HG02970 (cell line): ENCODE measurements around the gene ASCC1.
A peak's percentile ranks its signal among the peaks of the same experiment; 100 is the strongest.

ENCODE experiments used
- ATAC-seq: cut with Tn5 transposase; IDR thresholded peaks from one replicate; pipeline ENCODE4 v1.9.1; 2021; ENCODE audit warnings: mild to moderate bottlenecking, moderate library complexity, moderate number of reproducible peaks; ENCODE audit not compliant: unreplicated experiment, low FRiP score

The ASCC1 gene

DNA sequence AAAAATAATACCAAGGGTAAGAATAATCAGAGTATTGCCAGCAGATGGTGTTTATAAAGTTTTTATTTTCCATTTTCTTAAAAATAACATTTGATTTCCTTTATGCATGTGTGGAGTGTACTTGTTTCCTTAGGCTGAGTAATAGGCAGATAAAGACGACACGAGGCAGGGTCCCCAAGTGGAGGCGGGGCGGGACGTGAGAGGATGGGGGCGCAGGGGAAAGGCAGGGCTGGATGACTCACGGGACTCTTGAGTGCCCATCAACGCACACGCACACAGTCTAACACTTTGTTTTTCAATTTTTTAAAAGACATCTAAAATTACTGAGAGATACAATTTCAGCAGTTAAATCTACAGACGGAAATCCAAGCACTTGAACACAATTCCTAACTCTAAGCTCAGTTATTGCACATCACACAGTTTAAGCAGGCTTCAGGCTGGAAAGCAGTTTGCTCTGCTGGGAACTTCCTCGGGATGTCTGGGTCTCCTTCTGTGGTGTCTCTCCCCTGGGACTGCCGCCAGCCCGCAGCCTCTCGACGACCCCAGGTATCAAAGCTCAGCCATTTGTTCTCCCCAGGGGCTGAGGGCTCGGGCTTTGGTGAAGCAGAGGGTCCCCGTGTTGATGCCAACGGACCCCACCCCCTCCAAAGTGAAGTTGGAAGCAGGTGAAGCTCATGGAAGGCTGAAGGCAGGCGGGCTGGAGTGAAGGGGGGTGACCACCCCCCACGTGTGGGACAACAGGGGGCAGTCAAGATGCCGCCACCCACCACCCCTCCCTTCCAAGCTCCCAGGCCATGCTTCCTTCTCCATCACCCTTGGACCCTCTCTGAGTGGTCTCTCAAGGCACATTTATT lies 156.9 kb downstream of the ASCC1 start:
- ATAC-seq, result no peak

DNA sequence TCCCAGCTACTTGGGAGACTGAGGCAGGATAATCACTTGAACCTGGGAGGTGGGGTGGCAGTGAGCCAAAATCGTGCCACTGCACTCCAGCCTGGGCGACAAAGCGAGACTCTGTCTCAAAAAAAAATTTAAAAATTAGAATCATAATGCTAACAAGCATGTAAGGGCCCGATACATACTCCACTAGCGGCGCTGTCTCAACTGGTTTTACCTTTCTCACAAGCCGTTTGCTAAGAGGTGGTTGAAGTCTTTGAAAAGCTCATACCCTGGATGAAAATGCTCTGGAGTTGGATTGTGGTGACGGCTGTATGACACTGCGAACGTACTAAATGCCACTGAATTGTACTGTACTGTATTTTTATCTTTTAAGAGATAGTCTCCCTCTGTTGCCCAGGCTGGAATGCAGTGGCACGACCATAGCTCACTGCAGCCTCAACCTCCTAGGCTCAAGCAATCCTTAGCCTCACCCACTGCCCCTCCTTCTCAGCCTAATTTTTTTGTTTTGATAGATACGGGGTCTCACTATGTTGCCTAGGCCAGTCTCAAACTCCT lies 157.7 kb downstream of the ASCC1 start:
- no peak for ATAC-seq

DNA sequence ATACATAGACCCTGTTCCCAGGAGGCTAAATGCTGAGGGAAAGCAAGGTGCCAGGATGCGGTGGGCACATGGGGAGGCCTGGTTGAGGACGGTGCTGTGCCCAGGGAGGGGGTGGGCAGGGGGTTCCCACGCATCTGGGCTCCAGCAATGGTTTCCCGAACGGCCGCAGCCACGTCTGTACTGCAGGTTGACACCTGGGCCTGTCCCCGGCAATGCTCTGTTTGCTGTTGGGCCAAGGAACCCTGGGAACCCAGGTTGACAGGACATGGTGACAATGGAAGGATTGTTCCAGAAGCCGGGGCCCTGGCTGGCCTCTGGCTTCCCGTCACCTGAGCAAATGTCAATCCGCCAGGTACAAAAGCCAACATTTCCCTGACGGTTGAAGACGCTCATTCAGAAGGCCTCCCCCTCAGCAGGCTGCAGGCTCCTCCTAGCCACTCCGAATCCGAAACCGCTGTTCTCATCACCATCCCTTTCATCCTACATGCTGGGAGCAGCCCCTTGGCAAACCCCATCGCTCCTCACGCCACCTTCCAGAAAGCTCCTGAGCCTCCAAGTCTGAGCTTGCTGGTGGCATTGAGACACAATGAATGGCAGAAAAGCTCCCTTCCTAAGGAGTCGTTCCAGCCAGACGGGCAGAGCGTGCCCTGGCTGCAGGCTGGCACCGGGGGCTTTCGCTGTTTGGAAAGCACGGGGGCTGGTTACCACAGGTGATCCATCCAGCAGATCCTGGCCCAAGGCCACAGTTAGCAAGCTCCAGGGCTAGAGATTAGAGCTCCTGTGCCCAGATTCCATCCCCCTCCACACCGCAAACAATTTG lies 158.9 kb downstream of the ASCC1 start:
- no peak for ATAC-seq

DNA sequence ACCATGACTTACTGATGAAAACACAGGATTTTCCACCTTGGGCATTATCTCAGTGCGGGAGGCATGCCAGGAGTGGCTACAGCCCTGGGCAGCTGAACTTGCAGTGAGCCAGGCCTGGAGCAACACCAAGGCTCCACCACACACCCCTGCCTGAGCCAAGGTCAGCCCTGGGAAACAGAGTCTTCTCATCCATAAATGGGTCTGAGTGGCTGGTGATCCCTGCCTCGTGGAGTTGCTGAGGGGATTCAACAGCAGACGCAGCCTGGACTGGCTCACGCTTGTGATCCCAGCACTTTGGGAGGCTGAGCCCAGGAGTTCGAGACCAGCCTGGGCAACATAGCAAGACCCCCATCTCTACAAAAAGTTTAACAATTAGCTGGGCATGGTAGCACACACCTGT lies 160.0 kb downstream of the ASCC1 start:
- ATAC-seq, result no peak

DNA sequence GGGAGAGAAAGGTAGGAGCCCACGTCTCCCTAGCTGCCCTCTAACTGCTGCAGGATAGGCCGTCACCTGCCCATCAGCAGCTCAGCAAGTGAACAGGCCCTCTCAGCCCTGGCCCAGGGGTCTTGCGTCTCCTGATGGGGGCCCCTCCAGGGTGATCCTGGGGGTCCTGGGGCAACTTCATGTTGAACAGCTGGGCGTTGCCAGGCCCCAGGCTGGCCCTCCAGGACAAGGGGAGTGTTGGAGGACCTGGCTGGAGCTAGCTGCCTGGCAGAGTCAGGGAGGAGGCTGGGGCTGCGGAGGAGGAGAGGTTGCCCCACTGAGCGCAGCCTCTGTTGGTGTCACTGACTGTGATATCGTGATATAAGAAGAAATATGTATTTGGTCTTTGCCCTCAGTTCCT lies 162.4 kb downstream of the ASCC1 start:
- no peak for ATAC-seq

DNA sequence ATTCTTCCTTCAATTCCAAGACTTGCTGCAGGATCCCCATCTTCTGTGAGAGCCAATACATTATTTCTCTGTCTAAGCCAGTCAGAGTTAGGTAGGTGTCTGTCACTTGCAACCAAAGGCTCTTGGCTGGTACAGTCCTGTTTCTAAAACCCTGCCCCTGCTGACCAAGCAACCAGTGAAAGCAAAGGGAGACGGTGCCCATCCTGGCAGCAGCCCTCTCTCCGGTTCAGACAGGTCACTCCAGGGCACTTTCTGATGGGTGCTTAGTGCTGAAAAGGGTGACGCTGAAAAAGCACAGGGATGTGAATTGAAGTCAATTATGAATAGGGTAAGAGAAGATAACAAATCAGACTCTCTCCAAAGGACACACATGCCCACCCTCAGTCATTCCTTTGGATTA lies 165.2 kb downstream of the ASCC1 start:
- ATAC-seq, result no peak

DNA sequence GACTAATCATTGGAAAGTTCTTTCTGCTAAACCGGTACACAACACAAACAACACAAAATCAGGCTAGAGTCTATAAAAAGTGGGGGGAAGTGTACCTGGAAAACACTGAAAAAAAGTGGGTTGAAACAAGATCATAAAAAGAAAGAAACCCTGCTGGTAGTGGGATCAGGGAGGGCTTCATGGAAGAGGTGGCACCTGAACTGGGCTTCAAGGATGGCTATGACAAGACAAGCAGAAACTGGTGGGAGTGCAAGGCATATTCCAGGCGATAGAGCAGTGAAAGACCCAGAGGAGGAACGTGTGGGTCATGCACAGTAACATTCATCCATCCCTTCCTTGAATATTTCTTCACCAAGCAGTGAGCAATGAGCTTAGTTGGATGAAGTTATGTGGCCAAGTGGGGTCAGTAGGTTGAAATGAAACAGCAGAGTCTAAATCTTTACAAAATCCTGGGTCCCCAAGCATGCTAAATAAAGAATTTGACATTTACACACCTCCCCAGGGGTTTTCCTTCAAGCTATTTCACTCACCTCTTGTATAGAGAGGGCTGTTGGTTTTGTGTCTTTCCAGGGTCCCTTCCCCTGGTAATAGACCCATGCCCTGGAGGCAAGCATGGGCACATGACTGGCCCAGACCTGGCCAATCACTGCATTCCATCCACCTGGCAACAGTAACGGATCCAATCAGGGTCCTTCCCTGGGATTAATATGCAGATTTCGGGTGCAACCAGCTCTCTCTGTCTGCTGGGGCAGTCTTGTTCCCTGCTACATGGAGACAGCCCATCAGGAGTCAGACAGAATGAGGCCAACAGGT lies 165.9 kb downstream of the ASCC1 start:
- ATAC-seq, result no peak

DNA sequence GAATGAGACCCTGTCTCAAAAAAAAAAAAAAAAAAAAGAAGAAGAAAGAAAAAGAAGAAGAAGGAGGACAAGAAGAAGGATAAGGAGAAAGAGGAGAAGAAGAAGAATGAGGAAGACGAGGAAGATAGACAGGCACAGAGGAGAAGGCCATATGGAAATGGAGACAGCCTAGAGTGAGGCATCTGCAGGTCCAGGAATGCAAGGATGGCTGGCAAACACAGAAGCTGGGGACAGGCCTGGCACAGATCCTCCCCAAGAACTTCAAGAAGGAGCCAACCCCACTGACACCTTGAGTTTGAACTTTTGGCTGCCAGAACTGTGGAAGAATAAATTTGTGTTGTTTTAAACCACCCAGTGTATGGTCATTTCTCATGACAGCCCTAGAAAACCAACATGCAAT lies 166.6 kb downstream of the ASCC1 start:
- no peak for ATAC-seq

DNA sequence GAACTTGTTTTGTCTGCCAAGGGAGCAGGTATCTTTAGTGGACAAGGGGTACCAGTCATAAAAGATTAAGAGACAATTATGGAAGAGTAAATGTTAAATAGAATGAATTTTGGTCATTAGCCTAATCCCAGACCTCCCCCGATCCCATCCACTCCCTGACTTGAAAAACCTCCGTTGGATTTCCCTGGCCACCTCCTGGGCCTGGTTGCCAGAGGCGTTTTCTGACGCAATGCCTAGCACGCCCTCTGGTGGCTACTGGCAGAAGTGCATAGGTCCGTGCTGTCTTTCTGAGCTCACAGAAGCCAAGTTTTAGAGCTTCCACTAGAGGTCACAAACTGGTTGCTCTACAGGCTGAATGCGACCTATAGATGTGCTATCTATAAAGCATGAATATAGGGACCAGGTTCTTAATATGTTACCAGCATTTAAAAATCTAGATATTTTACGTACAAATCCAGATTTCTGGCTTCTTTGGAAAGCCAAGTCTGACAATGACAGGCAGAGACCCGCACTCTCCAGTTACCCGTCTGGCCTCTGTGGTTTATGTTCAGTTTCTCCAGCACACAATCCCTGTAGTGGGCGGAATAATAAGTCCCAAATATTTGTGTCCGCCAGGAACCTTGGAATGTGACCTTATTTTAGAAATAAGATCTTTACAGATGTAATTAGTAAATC lies 167.5 kb downstream of the ASCC1 start:
- peak; percentile 53 for ATAC-seq
